ENCODE data around the gene CLVS2.

CLVS2 gene

DNA sequence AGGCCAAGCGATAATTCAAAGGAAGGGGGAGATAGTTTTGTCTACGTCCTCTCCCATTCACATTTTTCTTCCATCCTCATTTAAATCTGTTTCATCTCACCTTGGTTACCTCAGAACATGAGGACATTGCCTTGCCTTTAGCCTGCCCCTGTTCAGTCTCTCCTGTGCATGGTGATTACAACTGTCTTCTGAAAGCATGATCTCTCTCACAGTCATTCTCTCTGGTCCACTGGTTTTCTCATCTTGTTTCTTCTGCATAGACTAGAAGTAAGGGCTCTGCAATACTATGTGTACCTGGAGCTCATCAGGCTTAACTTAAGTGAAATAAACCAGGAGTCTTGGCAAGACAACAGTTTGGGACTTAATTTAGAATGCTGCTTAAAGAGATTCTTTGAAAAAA is 31.4 kb downstream of the CLVS2 start:
- DNase-seq, result no peak

DNA sequence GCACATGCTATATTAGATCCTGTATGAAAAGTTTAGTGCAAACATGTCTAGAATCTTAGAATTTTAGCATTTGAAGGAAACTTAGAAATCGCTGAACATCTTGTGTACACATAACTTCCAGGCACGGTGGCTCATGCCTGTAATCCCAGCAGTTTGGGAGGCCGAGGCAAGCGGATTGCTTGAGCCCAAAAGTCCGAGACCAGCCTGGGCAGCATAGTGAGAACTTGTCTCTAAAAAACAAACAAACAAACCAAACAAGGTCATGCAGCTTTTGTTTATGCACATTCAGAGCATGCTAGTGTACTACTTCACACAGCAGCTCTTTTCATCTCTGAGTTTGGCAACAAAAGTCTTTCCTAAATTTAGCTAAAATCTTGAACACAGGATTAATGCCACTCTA is 32.2 kb downstream of the CLVS2 start:
- DNase-seq, result no peak

DNA sequence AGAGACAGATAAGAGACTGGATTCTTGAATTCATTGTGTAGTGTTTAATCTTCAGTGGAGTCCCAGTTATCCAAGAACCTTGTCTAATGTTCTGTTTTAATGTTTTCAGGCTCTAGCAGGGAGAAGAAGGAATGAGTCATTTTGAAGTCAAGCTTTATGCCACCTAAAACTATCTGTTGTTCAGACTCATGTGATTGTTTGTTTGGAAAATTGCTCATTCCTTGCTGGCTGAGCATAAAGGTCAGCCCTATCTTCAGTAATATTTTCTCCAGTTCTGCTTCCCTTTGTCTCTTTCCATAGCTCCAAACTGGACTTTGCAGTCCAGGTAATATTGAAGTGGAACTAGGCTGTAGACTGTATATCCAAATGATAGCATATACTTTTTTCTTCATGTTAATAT is 34.2 kb downstream of the CLVS2 start:
- no peak for DNase-seq

DNA sequence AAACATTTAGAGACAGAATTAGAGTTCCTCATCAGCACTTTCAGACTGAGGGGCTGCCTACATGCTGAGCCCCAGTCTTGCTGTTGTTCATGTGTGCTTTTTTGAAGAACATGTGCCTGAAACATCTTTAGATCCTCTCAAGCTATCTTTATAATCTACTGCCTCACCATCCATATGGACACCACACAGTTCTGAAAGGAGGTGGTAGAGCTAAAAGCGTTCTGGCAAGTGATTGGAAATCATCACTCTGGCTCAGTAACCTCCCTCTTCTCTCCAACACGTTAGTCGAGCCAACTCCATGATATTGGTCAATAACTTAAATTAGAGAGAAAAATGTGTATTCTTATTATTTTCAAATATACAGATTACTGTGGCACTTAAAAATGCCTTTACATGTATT is 40.6 kb downstream of the CLVS2 start:
- no peak for DNase-seq

DNA sequence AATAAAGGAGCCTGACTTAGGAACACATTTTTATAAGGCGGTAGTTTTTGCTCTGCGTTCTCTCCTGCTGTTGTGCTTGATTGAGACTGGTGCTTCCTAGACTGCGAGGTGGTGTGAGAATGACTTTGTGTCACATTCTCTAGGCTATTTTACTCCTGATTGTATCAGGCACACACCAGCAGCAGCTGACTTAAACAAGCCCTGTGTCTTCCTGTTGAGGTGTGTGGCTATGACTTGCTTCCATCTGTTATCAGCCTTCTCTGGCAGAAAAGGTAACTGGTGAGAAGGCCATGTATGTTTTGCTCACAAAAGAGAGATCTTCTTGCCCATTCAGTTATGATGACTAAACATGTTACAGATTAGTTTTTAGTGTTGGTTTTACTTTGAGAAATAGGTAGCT is 43.4 kb downstream of the CLVS2 start:
- DNase-seq, result no peak

DNA sequence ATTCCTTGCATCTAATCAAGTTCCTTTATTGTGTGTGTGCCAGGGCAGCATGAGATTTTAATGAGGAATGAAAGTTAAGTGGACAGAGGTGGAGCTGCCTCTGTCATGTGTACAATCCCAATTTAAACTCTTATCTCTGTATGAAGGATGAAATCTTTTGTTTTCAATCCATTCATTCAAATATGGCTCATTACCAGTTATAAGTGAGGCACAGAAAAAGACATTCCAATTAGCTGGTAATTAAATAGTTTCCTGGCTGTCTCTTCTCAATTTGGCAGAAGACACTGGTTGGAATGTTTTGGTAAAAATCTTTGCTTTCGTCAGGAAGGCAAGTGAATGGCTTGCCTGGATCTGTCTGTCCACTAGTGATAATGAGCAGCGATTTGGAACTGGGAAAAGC is 46.4 kb downstream of the CLVS2 start:
- no peak for DNase-seq

DNA sequence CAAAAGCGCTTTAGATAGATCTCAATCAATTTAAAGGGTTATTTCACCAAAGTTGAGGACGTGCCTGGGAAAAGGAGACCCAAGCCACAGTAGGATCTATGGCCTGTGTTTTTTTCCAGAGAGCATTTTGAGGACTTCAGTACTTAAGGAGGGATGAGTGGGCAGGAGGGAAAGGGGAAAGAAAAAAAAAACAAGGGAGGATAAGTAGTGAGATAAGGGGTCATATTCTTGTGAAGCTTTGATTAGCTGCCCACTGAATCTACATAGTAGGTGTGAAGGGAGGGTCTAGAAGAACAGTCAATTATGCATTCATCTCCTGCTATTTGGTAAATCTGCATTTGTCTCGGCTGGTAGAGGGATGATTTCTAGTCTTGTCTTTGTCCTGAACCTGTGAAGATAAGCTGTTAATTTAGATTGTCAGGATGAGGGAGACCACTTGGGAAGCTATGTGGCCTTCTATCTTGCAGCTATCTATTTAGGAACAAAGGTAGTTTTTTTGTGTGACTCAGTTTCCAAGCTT is 48.4 kb downstream of the CLVS2 start:
- no peak for DNase-seq

DNA sequence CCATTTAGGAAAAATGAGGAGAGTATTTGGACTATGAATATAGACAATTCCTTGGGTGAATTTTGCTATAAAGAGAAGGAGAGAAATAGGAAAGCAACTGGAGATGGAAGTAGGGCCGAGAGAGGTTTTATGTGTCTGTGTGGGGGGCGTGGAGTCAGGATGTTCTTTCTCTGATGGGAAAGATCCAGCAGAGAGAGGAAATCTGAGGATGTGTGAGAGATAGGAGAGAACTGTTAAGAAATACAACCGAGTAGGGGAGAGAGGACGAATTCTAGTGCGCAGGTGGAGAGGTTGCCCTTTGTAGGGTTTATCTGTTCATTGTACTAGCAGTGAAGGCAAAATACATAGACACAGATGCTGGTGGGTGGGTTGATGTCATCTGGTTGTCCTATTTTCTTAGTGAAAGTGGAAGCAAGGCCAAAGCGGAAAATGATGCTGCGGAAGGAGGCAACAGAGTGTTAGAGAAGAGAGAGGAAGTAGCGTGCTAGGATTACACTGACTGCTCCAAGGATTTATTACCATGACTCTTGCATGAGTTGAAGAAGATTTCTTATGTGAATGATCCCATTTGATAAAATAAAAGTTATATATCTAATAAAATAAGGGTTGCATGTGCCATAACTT is 57.7 kb downstream of the CLVS2 start:
- no peak for DNase-seq

DNA sequence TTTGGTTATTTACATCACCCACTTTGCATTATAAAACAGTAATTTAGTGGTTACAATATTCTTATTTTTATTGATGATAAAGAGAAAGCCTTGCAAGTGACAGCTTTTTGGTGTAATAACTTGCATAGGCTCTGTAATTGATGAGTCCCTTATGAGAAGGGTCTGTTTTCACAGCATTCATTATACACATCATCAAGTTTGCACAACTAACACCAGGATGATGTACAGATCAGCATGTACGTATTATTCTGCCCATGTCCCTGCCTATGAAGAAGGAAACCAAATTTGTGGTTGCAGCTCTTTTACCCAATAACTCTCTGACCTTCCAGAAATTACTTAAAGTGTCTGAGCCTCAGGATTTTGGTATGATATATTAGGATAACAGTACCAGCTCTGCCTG is 59.2 kb downstream of the CLVS2 start:
- no peak for DNase-seq

DNA sequence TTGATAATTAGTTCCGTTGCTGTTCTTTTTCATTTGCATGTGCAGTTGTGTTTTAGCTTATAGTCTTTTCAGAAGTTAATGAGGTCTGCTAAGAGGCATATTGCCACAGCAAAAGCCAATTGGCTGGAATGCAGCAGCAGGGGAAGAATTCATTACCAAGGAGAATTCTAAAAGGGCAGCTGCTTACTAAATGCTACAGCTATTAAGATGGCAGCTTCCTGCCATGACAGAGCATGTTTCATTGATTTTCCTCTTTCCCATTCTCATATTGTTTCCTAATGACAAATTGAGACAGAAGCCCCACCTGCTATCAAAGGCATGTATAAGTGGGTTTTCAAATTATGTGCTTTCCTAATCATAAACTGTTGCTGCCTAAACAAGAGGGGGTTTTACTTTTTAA is 66.6 kb downstream of the CLVS2 start:
- no peak for DNase-seq

DNA sequence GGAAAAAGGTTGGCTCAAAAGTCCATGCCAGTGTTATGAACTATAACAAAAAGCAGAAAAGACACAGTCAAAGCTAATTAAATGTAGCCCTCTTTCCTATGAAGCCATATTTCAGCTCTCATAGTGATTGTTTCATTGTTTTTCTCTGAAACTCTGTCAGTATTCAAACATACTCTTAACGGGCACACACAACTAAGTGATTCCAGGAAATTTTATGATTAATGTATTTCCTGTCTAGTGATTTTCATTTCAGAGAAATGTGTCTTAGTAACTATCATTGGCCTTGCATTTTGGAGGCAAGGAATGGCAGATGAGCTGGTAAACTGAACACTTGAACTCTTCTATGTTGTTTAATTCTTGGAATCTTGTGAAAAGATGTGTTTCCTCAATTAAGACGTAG is 68.0 kb downstream of the CLVS2 start:
- no peak for DNase-seq

DNA sequence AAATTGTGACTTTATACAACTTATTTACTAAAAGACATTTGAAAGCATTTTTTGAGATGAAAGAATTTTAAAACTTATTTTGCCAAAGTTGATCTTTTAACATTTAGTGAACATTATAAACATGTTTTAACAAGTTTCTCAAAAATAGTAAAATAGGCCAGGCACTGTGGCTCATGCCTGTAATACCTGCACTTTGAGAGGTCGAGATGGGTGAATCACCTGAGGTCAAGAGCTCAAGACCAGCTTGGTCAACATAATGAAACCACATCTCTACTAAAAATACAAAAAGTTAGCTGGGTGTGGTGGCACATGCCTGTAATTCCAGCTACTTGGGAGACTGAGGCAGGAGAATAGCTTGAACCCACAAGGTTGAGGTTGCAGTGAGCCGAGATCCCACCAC is 78.6 kb downstream of the CLVS2 start:
- no peak for DNase-seq

DNA sequence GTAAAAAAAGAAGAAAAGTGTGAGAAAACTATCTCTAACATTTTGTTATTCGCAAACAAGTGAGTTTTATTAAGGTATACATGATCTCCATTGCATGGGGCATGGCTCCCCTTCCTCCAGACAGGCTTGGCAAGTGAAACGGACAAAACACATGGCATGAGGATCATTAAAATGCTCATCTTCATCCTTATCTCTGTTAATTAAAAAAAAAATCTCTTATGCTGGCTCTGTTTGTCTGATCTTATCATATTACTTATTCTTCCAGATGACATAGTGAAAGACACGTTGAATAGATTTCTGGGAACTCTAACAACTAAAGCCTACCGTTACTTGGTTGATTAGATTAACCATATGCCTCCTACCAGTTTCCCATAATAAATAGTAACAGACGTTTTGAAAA is 89.4 kb downstream of the CLVS2 start:
- no peak for DNase-seq

DNA sequence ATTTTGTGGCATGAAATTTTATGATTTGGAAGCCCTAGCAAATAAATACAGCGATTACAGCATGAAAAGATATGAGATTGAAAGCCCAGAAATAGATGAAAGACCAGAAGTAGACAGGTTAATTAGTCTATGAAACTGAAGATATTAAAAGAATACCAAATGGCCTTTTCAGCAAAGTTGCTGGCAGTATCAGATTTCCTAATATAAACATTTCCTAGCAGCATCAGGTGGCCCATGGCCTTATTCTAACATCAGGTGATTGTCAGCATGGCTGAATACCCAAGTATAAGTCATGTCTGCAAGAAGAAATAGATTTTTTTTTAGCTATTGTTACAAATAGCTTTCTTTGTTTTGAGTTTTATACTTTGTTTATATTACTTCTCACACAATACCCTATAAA is 93.2 kb downstream of the CLVS2 start:
- DNase-seq, result no peak

DNA sequence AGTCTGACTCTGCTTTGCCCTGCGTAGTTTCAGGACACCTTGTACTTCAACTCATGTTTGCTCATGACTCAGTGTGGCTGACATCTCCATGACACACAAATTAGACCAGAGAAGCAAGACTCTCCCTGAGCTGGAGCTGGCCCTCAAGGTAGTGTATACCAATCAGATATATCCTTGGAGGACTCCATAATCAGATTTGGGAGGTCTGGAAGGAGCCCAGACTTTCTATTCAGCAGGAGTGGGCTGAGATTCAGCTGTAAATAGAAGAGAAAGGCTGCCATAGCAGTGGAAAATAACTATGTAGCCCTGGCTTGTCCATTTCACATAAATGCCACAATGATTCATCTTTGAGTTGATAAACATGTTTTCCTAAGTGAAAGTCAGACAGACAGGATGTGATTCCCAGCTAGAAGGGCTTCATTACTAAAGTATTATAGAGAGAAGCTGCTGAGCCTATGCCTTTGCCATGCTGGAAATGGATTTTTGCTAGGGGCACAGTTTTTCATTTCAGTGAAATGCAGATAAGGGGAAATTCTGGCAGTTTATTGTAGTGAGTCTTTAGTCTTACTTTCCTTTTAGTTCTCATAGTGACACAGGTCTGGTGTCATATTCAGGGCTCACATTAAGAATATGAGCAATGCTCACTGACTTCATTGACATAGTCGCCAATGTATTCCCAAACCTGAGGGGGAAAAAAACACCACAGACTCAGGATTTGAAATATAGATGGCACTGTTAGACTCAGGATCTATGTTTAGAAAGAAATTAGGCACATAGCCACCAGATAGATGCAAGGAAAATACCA is 95.3 kb downstream of the CLVS2 start:
- no peak for DNase-seq

DNA sequence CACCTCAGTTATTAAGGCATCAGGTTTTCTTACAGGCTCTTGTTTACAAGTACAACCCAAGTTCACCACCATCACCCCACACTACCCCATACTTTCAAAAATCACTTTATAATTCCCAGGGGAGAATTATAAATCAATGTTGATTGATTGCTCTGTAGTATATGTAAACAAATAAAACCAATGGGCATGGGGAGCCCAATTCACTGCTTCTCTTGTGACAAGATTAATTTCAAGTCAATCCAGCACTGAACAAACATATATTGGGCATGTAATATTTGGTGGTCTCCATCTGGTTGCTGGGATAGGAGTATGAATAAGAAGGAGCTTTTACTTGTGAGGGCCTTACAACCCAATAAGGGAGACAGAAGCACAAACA is 95.8 kb downstream of the CLVS2 start:
- DNase-seq, result no peak

DNA sequence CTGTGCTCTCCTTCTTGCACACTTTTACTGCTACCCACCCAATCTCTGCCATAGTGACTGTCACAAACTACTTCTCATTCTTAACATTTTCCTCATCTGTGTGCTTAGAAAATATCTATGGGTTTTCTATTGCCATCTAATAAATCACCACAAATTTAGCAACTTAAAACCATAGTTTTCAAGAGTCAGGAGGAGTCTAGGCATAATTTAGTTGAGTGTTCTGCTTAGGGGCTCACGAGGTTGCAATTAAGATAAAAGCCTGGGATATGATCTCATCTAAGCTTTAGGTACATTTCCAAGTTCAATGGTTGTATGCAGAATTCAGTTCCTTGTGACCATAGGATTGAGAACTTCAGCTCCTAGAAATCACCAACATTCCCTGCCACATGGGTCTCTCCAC is 98.8 kb downstream of the CLVS2 start:
- DNase-seq, result no peak

DNA sequence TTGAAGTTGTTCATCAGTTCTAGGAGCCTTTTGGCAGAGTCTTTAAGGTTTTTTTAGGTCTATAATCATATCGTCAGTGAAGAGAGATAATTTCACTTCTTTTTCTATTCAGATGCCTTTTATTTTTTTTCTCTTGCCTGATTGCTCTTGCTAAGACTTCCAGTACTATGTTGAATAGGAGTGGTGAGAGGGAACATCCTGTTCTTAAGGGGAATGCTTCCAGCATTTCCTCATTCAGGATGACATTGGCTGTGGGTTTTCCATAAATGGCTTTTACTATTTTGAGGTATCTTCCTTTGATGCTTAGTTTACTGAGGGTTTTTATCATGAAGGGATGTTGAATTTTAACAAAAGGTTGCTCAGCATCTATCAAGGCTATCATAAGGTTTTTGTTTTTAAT is 109.5 kb downstream of the CLVS2 start:
- no peak for DNase-seq

DNA sequence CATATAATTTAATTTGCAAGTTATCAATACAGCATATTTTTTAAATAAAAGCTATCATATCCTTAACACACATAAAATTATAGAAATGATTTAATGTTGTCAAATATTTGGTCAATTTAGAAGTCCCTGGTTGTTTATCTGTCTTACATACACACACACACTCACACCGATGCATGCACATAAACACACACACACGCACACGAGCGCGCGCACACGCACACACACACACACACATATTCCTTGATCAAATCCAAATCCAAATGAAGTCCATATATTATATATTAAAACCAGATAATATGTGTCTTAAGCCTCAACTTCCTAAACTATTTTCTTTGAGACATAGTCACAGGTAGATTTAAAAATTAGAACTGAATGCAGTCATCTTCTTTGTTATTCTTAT is 120.3 kb downstream of the CLVS2 start:
- DNase-seq, result no peak

DNA sequence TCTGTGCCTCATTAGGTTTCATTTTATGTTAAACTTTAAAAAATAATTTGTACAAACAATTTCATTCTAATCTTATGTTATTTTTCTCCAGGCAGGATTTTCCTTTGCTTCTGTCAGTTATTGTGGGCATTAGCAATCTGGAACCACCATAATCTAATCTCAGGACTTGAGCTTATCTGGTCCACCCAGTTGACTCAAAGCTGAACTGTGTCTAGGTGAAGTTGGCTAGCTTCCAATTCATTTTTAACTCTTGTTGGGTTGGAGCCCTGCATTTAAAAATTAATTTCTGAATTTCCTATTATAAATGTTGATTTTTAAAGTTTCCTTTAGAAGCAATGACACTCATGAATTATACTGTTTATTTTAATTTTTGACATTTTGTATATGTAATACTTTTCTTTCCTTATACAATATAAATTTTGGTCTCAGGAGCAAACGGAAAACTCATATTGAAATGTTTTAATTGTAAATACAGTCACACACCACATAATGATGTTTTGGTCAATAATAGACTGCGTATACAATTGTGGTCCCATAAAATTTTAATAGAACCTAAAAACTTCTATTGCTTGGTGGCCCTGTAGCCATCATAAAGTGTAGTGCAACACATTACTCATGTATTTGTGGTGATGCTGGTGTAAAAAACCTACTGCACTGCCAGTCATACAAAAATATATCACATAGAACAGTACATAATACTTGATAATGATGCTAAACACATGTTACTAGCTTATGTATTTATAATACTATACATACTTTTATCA is 121.3 kb downstream of the CLVS2 start:
- no peak for DNase-seq

DNA sequence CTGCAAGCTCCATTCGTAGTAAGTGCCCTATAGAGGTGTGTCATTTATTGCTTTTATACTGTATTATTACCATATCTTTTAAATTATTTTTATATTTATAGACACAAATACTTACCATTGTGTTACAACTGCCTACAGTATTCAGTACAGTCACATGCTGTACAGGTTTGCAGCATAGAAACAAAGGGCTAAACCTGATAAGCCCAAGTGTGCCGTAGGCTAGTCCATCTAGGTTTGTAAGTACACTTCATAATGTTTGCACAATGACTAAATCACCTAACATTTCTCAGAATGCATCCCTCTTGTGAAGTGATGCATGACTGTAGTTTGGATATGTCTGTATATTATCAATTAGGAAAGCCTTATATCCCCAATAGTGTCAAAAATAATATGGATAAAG is 122.8 kb downstream of the CLVS2 start:
- no peak for DNase-seq
